Ishikawa (cell line): ENCODE measurements around the gene HNRNPA1.
A peak's percentile ranks its signal among the peaks of the same experiment; 100 is the strongest.

Experiments used
- CEBPB ChIP-seq: IDR thresholded peaks from 2 replicates; pipeline ENCODE4 v1.6.1; 2012
- CREB1 ChIP-seq: IDR thresholded peaks from 2 replicates; pipeline ENCODE4 v1.6.1; 2012; ENCODE audit warnings: low read depth
- EGR1 ChIP-seq: IDR thresholded peaks from 2 replicates; pipeline ENCODE4 v1.6.1; 2012
- EP300 ChIP-seq: IDR thresholded peaks from 2 replicates; pipeline ENCODE4 v1.6.1; 2012; ENCODE audit warnings: borderline replicate concordance
- FOXM1 ChIP-seq: IDR thresholded peaks from 2 replicates; pipeline ENCODE4 v1.6.1; 2012; ENCODE audit warnings: low read depth, borderline replicate concordance
- MAX ChIP-seq: IDR thresholded peaks from 2 replicates; pipeline ENCODE4 v1.6.1; 2012
- NFIC ChIP-seq: IDR thresholded peaks from 2 replicates; pipeline ENCODE4 v1.6.1; 2012
- RAD21 ChIP-seq: IDR thresholded peaks from 2 replicates; pipeline ENCODE4 v1.6.1; 2012; ENCODE audit warnings: low read depth
- REST ChIP-seq: IDR thresholded peaks from 2 replicates; pipeline ENCODE4 v1.6.1; 2012; ENCODE audit warnings: low read depth, mild to moderate bottlenecking
- TAF1 ChIP-seq: IDR thresholded peaks from 2 replicates; pipeline ENCODE4 v1.6.1; 2012; ENCODE audit warnings: low read depth, mild to moderate bottlenecking
- TCF12 ChIP-seq: IDR thresholded peaks from 2 replicates; pipeline ENCODE4 v1.6.1; 2012; ENCODE audit warnings: low read depth
- TEAD4 ChIP-seq: IDR thresholded peaks from 2 replicates; pipeline ENCODE4 v1.6.1; 2012
- USF1 ChIP-seq: IDR thresholded peaks from 2 replicates; pipeline ENCODE4 v1.6.1; 2012
- YY1 ChIP-seq: IDR thresholded peaks from 2 replicates; pipeline ENCODE4 v1.6.1; 2012; ENCODE audit warnings: low read depth
- ZBTB7A ChIP-seq: IDR thresholded peaks from 2 replicates; pipeline ENCODE4 v1.6.1; 2012; ENCODE audit warnings: low read depth

The HNRNPA1 gene

GRCh38 chr12:54306925-54307741 lies 26.6 kb downstream of the HNRNPA1 start:
- TF ChIP-seq ZBTB7A (no peak), REST (no peak), TEAD4 (no peak), EP300 (no peak), MAX (no peak), CEBPB (0 out of 2 replicates have a peak, but pooled peaks have one; percentile 49), USF1 (no peak), TCF12 (no peak), FOXM1 (no peak), TAF1 (no peak), CREB1 (no peak), YY1 (no peak), EGR1 (no peak), NFIC (peak; percentile 74), RAD21 (no peak)

GRCh38 chr12:54311051-54311450 lies 30.5 kb downstream of the HNRNPA1 start:
- TF ChIP-seq EP300: no peak
- TF ChIP-seq TEAD4: no peak
- no peak for TF ChIP-seq MAX
- TF ChIP-seq CEBPB: no peak
- no peak for TF ChIP-seq USF1

GRCh38 chr12:54321363-54321762 lies 40.8 kb downstream of the HNRNPA1 start:
- no peak for TF ChIP-seq FOXM1
- no peak for TF ChIP-seq ZBTB7A
- TF ChIP-seq TAF1: no peak
- TF ChIP-seq RAD21: no peak
- no peak for TF ChIP-seq MAX
- TF ChIP-seq EP300: no peak
- no peak for TF ChIP-seq EGR1
- TF ChIP-seq CREB1: no peak
- no peak for TF ChIP-seq USF1
- no peak for TF ChIP-seq YY1
- no peak for TF ChIP-seq REST
- no peak for TF ChIP-seq TCF12
- no peak for TF ChIP-seq NFIC
- no peak for TF ChIP-seq TEAD4
- TF ChIP-seq CEBPB: no peak

- TF ChIP-seq TEAD4 (no peak), FOXM1 (peak; percentile 75), REST (no peak), TAF1 (peak; percentile 97), CREB1 (peak; percentile 79; the same call in 1 of the 2 replicates), MAX (peak; percentile 63), RAD21 (peak; percentile 91), USF1 (peak; percentile 96), YY1 (peak; percentile 96)
These were observed 44.3 kb downstream of the HNRNPA1 start, which contains the start of gene COPZ1 for GRCh38 chr12:54324617-54325441. Gene COPZ1, plus strand, starts transcription at chr12:54325131. Its CDS starts 33 bp downstream, at chr12:54325164.
